PC-9 (cell line): ENCODE data around the gene CUL1. TPM values are rescaled to one million over a fixed set of nuclear protein-coding genes. Genes with fewer than 3 reads are reported as not detected.

Source experiments
- BruUV-seq: library from RNA; stranded (reverse); fragments of 400-500 nt; replicated peaks from 2 replicates; lab custom pipeline; 2021; lab: Mats Ljungman, UMichigan
- CTCF ChIA-PET: fragments of 300-600 bp; sonication (Branson Sonifier 250); formaldehyde crosslinking; loops from one replicate; lab custom pipeline; 2022; ENCODE audit warnings: antibody characterized with exemption; lab: Charles Lee
- POLR2A ChIA-PET: fragments of 300-600 bp; sonication (Branson Sonifier 250); formaldehyde crosslinking; loops from one replicate; lab custom pipeline; 2022; ENCODE audit warnings: antibody characterized with exemption; ENCODE audit not compliant: unreplicated experiment; lab: Charles Lee
- DNase-seq, 2 experiments: peaks; one replicate each; pipeline versions ENCODE4 v3.0.0 to v3.0.0-alpha.2; 2015 to 2022; ENCODE audit warnings: mixed read lengths in 1 of 2
- H2AFZ ChIP-seq: fragments of 200-600 bp; sonication (generic); 2 replicates; pipeline ENCODE4 v1.8.1; 2017; ENCODE audit warnings: antibody characterized with exemption
- H3F3A ChIP-seq: fragments of 200-600 bp; sonication (generic); 2 replicates; pipeline ENCODE4 v1.8.1; 2017; ENCODE audit warnings: antibody characterized with exemption, mild to moderate bottlenecking, low read depth; ENCODE audit not compliant: insufficient read depth
- H3K27ac ChIP-seq: fragments of 200-600 bp; sonication (generic); 2 replicates; pipeline ENCODE4 v1.6.1; 2016; ENCODE audit warnings: mixed run types
- H3K27me3 ChIP-seq: fragments of 200-600 bp; sonication (generic); 2 replicates; pipeline ENCODE4 v1.6.1; 2016; ENCODE audit warnings: low read depth, mixed run types; ENCODE audit not compliant: insufficient read depth
- H3K36me3 ChIP-seq: fragments of 200-600 bp; sonication (generic); 2 replicates; pipeline ENCODE4 v1.6.1; 2016; ENCODE audit warnings: low read depth, mixed run types
- H3K4me1 ChIP-seq: fragments of 200-600 bp; sonication (generic); replicated peaks from 2 replicates; pipeline ENCODE4 v1.6.1; 2016; ENCODE audit warnings: mixed run types; ENCODE audit not compliant: insufficient read depth
- H3K4me2 ChIP-seq: fragments of 200-600 bp; sonication (generic); 2 replicates; pipeline ENCODE4 v1.6.1; 2017; ENCODE audit warnings: mixed run types
- H3K4me3 ChIP-seq: fragments of 200-600 bp; sonication (generic); 2 replicates; pipeline ENCODE4 v1.6.1; 2016; ENCODE audit warnings: mixed run types
- H3K79me2 ChIP-seq: fragments of 200-600 bp; sonication (generic); 2 replicates; pipeline ENCODE4 v1.6.1; 2017; ENCODE audit warnings: low read depth, mixed run types
- H3K9me2 ChIP-seq: fragments of 200-600 bp; sonication (generic); 2 replicates; pipeline ENCODE4 v1.8.1; 2017; ENCODE audit warnings: mild to moderate bottlenecking; ENCODE audit not compliant: insufficient read depth
- H3K9me3 ChIP-seq: fragments of 200-600 bp; sonication (generic); 2 replicates; pipeline ENCODE4 v1.8.1; 2016; ENCODE audit warnings: low read depth; ENCODE audit not compliant: insufficient read depth
- H4K20me1 ChIP-seq: fragments of 200-600 bp; sonication (generic); 2 replicates; pipeline ENCODE4 v1.8.1; 2017; ENCODE audit not compliant: insufficient read depth
- CTCF ChIP-seq: fragments of 200-600 bp; sonication (generic); conservative IDR thresholded peaks from 2 replicates; pipeline ENCODE4 v1.6.1; 2017; ENCODE audit warnings: mixed run types, antibody characterized with exemption, mild to moderate bottlenecking, moderate library complexity
- EZH2 ChIP-seq: fragments of 200-600 bp; sonication (generic); IDR thresholded peaks from 2 replicates; pipeline ENCODE4 v1.8.0; 2017; ENCODE audit warnings: antibody characterized with exemption, low read depth
- intact Hi-C: fragments of 100-400 bp; cut with micrococcal nuclease; formaldehyde crosslinking; loops from one replicate; pipeline ENCODE4 v1.10.0; 2022; ENCODE audit not compliant: unreplicated experiment
- total RNA-seq: library from RNA; stranded (reverse); gene quantifications from 2 replicates; pipeline ENCODE4 v1.2.3, GENCODE V29; 2021

Gene CUL1
- total RNA-seq, 1 experiment from 2014 or later: 78.3 TPM

DNA sequence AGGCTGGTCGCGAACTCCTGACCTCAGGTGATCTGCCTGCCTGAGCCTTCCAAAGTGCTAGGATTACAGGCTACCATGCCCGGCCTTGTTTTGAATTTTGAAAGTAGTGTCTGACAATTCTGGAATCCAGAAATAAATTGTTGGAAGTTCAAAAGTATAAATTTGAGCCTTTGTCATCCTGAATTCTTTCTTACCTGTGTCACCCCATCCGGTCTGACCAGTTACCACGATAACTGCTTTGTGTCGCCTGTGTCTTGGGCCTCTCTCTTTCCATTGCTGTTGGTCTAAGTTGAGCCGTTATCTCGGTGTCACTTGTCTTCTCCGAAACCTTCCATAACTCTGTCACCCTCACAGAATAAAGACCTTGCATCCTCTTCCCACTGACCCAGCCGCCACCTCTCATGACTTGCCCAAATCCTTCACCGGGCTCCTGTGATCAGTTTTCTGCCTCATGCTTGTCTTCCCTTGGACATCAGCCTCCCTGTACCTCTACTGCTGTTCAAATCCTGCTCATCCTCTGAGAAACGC lies 18.6 kb downstream of the CUL1 start:
- peaks cover 14% of the 10 kb centered on the region; the same call in 1 of the 2 replicates for H3K36me3 ChIP-seq
- no TSS peak for BruUV-seq
- peak overlapping the region; percentile 63 for H3K4me2 ChIP-seq
- no peaks in the 10 kb centered on the region; the same call in 1 of the 2 replicates for H3K9me3 ChIP-seq
- no peaks in the 10 kb centered on the region for H3K9me2 ChIP-seq
- DNase-seq: peak; percentile 65 to 81
- no peaks in the 10 kb centered on the region for H3K27me3 ChIP-seq
- peak overlapping the region; percentile 23; the same call in 1 of the 2 replicates for H3K4me3 ChIP-seq
- peaks cover 34% of the 10 kb centered on the region for H3K4me1 ChIP-seq
- no peak overlapping the region for H2AFZ ChIP-seq
- peaks cover 100% of the 10 kb centered on the region for H3K79me2 ChIP-seq
- intact Hi-C loops: loop anchor here (1.0 kb wide), 1 partner anchor 14 kb away; no protein-coding TSS in a partner anchor
- peaks cover 30% of the 10 kb centered on the region for H3F3A ChIP-seq
- POLR2A ChIA-PET: interaction anchor here (0.7 kb wide), 1 partner anchor 110 kb away, joined by 5 read pairs; no protein-coding TSS in a partner anchor
- H4K20me1 ChIP-seq: peaks cover 93% of the 10 kb centered on the region
- peak overlapping the region; percentile 57 for H3K27ac ChIP-seq
- TF ChIP-seq EZH2: no peak
- no peak for TF ChIP-seq CTCF
- CTCF ChIA-PET: no interaction called here

DNA sequence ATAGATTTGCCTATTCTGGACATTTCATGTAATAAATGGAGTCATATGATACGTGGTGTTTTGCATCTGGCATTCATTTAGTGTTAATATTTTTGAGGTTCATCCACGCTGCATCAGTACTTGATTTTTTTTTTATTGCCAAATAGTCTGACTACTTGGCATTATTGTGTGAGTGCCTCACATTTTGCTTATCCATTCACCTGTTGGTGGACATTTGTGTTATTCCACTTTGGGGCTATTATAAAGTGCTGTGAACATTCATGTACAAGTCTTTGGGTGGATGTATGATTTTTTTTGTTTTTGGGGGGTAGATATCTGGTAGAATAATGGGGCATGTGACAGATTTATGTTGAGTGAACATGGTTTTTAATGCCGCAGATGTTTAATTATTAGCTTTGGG lies 19.7 kb downstream of the CUL1 start:
- H4K20me1 ChIP-seq: peaks cover 93% of the 10 kb centered on the region
- DNase-seq: no peak
- H3K4me3 ChIP-seq: no peak overlapping the region
- H2AFZ ChIP-seq: no peak overlapping the region
- peaks cover 29% of the 10 kb centered on the region for H3F3A ChIP-seq
- intact Hi-C loops: no loop called here
- no peaks in the 10 kb centered on the region for H3K9me2 ChIP-seq
- H3K27me3 ChIP-seq: no peaks in the 10 kb centered on the region
- H3K4me2 ChIP-seq: no peak overlapping the region
- BruUV-seq: no TSS peak
- H3K9me3 ChIP-seq: no peaks in the 10 kb centered on the region; the same call in 1 of the 2 replicates
- H3K36me3 ChIP-seq: peaks cover 10% of the 10 kb centered on the region
- CTCF ChIA-PET: no interaction called here
- peaks cover 100% of the 10 kb centered on the region for H3K79me2 ChIP-seq
- peaks cover 34% of the 10 kb centered on the region for H3K4me1 ChIP-seq
- no peak overlapping the region for H3K27ac ChIP-seq
- POLR2A ChIA-PET: no interaction called here
- no peak for TF ChIP-seq CTCF
- TF ChIP-seq EZH2: no peak

DNA sequence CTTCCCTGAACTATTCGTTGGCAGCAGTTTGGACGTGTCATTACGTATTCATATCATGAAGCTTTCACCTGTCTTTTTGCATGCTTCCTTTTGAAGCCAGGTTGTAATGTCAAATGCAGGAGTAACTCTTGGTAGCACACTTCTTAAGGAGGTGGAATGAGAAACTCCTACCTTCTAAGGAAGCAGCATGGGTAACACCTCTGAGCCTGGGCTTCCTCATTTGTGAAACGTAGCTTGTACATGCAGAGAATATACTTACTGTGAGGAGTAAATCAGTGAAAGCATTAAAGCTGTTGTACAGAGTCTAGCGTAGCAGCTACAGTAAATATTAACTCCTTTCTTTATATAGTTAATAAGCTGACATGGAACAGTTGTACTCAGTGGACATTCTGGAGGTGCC lies 21.1 kb downstream of the CUL1 start:
- BruUV-seq: no TSS peak
- CTCF ChIA-PET: interaction anchor here (0.6 kb wide), 1 partner anchor 349 kb away, joined by 4 read pairs; no protein-coding TSS in a partner anchor
- Histone ChIP-seq H3K4me2 (no peak overlapping the region), H3K4me3 (no peak overlapping the region), H4K20me1 (peaks cover 100% of the 10 kb centered on the region), H3K4me1 (peaks cover 27% of the 10 kb centered on the region), H3K27ac (no peak overlapping the region), H3K27me3 (no peaks in the 10 kb centered on the region), H2AFZ (no peak overlapping the region), H3K9me2 (no peaks in the 10 kb centered on the region), H3K79me2 (peaks cover 100% of the 10 kb centered on the region), H3F3A (peaks cover 24% of the 10 kb centered on the region), H3K36me3 (peaks cover 3% of the 10 kb centered on the region; the same call in 1 of the 2 replicates), H3K9me3 (no peaks in the 10 kb centered on the region; the same call in 1 of the 2 replicates)
- POLR2A ChIA-PET: no interaction called here
- intact Hi-C loops: no loop called here
- DNase-seq: no peak
- TF ChIP-seq CTCF: no peak
- no peak for TF ChIP-seq EZH2
